ENCODE data around the gene PSMG4.

GRCh38 chr6:3212261-3212660 lies 46.5 kb upstream of the PSMG4 start:
- TF ChIP-seq GATA3 (IDR thresholded peaks at IDR 0.05; ENCODE audit: low read depth, low read length) (no peak), GATA2 (IDR thresholded peaks at IDR 0.05; ENCODE audit: low read depth, low read length) (no peak)

Data from SH-SY5Y (cell line).